Natural killer cell (primary cell): Measurements from ENCODE around the gene PKD2. TPM values are rescaled to one million over a fixed set of nuclear protein-coding genes. Genes with fewer than 3 reads are reported as not detected.

Source experiments
- ATAC-seq, 3 donors: fragments of 150-1000 bp in 2 of 3; fragments of 200-7000 bp in 1 of 3; cut with Tn5 transposase; 1 replicate in 1 of 3; 2 replicates in 2 of 3; pipeline ENCODE4 v1.10.0; 2021; ENCODE audit warnings: mild to moderate bottlenecking in 2 of 3, moderate library complexity in 2 of 3
- DNase-seq, 2 donors: peaks; one replicate each; pipeline versions ENCODE4 v3.0.0 to v3.0.0-alpha.2; 2013 to 2021; ENCODE audit warnings: mixed read lengths in 1 of 2
- H3K27ac ChIP-seq: one replicate; pipeline ENCODE4 v1.5.1; 2013; ENCODE audit warnings: mild to moderate bottlenecking, low read length
- H3K27me3 ChIP-seq: one replicate; pipeline ENCODE4 v1.6.1; 2013; ENCODE audit warnings: low read length; ENCODE audit not compliant: control insufficient read depth, insufficient read depth
- H3K36me3 ChIP-seq: one replicate; pipeline ENCODE4 v1.6.1; 2013; ENCODE audit warnings: low read length; ENCODE audit not compliant: control insufficient read depth, insufficient read depth
- H3K4me1 ChIP-seq: one replicate; pipeline ENCODE4 v1.6.1; 2013; ENCODE audit warnings: low read length; ENCODE audit not compliant: control insufficient read depth, insufficient read depth
- H3K4me3 ChIP-seq: one replicate; pipeline ENCODE4 v1.5.1; 2013; ENCODE audit warnings: low read length
- H3K9me3 ChIP-seq: one replicate; pipeline ENCODE4 v1.6.1; 2013; ENCODE audit warnings: low read length; ENCODE audit not compliant: control insufficient read depth, insufficient read depth
- H3K27ac Mint-ChIP-seq, 2 donors: one replicate each; pipeline ENCODE4 v1.8.0; 2022; ENCODE audit warnings: mild to moderate bottlenecking in 2 of 2, mixed read lengths in 2 of 2, moderate library complexity in 1 of 2
- H3K27me3 Mint-ChIP-seq, 2 donors: one replicate each; pipeline ENCODE4 v1.8.0; 2022; ENCODE audit warnings: low read depth in 2 of 2, mixed read lengths in 2 of 2
- H3K36me3 Mint-ChIP-seq: one replicate; pipeline ENCODE4 v1.8.0; 2022; ENCODE audit warnings: mixed read lengths
- H3K4me1 Mint-ChIP-seq, 2 donors: one replicate each; pipeline ENCODE4 v1.8.0; 2022; ENCODE audit warnings: mixed read lengths in 2 of 2
- H3K4me3 Mint-ChIP-seq: one replicate; pipeline ENCODE4 v1.8.0; 2022; ENCODE audit warnings: mild to moderate bottlenecking, moderate library complexity, mixed read lengths
- H3K9me3 Mint-ChIP-seq, 2 donors: one replicate each; pipeline ENCODE4 v1.8.0; 2022; ENCODE audit warnings: mixed read lengths in 2 of 2
- CTCF ChIP-seq: fragments of 200-600 bp; IDR thresholded peaks from one replicate; pipeline ENCODE4 v1.8.0; 2022; ENCODE audit warnings: antibody characterized with exemption
- WGBS: methylation state at CpG from one replicate; pipeline ENCODE4 v1.1.7; 2013; ENCODE audit warnings: missing lambda C conversion rate; ENCODE audit not compliant: insufficient coverage; 5-methylcytosine and 5-hydroxymethylcytosine counted together
- intact Hi-C: fragments of 100-400 bp; cut with micrococcal nuclease; formaldehyde crosslinking; loops from one replicate; pipeline ENCODE4 v1.14.2; 2022
- total RNA-seq, 4 donors: library from RNA; stranded (reverse); fragments of 120-200 nt in 1 of 4; gene quantifications; one replicate each; pipeline versions ENCODE4 v1.2.3 to v1.2.4, GENCODE V29; 2013 to 2022

Gene PKD2
- total RNA-seq, 3 donors from 2014 or later (not counting 1 experiment from before 2014, with no cell fraction given), result 6.7 to 9.7 (median 7.8) TPM

GRCh38 chr4:87971866-87972265, 35.6 kb upstream of the PKD2 start:
- Histone ChIP-seq H3K27ac (no peak overlapping the region), H3K4me1 (peaks cover 4% of the 10 kb centered on the region), H3K9me3 (no peaks in the 10 kb centered on the region), H3K27me3 (peaks cover 23% of the 10 kb centered on the region), H3K36me3 (no peaks in the 10 kb centered on the region), H3K4me3 (no peak overlapping the region)
- no peak for TF ChIP-seq CTCF
- no peak for DNase-seq
- intact Hi-C loops, result no loop called here
- ATAC-seq, result no peak
- peaks cover 30 to 53% of the 10 kb centered on the region in 2 donors for H3K27me3 Mint-ChIP-seq
- no CpG with 5 or more reads among the region's 1 CpG for WGBS
- no peak overlapping the region for H3K4me3 Mint-ChIP-seq
- no peak overlapping the region for H3K27ac Mint-ChIP-seq
- no peaks in the 10 kb centered on the region for H3K36me3 Mint-ChIP-seq
- peaks cover 5 to 6% of the 10 kb centered on the region in 2 donors for H3K4me1 Mint-ChIP-seq
- no peaks in the 10 kb centered on the region for H3K9me3 Mint-ChIP-seq

DNA sequence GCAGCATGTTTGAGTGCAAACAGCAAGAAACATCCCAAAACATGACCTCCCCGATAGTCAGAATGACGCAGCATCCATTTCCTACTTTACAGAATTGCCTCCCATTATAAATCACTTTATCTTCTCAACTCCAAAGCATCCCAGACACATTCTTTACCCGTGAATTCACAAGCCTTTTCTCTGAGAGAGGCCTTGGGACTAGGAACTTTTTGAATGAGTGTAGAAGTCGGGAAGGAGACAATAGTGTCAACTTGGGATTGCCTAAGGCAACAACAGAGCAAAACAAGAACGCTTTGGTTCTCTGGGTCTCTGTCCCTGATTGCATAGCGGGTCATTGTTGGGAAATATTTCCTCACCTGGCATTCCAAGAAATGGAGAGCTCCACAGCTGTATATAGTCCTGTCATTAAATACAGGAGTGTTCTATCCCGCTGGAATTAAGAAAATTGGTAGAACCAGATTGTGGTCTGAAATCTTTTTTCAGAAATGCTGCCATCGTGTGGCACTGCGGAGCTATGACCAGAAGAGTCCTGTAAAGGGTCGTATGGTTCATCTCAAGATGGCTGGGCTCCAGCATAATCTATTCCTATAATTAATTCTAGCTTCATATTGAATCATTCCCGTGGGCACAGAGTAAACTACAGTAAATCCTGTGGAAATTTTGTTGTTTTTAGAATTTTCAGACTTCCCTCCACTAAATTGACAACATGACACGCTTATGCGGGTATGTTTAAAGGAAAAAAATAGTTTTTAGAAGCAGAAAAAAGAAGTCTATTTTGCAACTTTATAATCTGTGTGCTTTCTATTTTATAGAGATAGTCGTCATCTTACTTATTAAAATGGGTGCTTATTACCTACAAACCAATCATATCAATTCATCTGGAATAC, 33.9 kb upstream of the PKD2 start:
- no peaks in the 10 kb centered on the region for H3K9me3 Mint-ChIP-seq

DNA sequence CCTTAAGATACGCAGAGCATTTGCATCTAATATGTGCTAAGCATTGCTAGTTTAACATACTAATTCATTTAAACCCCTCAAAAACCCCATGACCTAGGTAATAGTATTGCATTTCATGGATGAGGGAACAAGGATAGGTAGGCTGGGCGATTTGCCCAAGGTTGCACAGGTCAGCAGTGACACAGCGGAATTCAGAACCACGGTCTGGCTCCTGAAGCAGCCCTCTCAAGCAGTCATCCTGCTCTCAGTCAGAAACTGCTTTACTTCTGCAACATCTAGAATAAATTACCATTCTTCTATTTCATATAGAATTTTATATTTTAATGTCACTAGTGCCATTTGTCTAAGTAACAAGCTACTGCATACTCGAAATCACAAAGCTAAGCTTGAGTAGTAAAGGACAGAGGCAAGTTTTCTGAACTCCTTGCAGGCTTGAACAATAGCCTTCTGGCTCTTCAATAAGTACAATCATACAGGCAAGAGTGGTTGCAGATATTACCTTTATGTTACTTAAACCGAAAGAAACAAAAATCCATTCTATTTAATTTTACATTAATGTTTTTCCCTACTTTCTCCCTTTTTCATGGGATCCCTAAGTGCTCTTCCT, 32.5 kb upstream of the PKD2 start:
- H3K4me1 ChIP-seq, result peaks cover 4% of the 10 kb centered on the region
- ATAC-seq (no peak), DNase-seq (no peak)
- TF ChIP-seq CTCF, result no peak
- intact Hi-C loops, result no loop called here
- H3K4me1 Mint-ChIP-seq, result peaks cover 5 to 6% of the 10 kb centered on the region in 2 donors
- WGBS, result 32% methylated on average over 6 of the region's 6 CpGs
- H3K9me3 ChIP-seq, result no peaks in the 10 kb centered on the region
- H3K36me3 Mint-ChIP-seq, result no peaks in the 10 kb centered on the region
- no peaks in the 10 kb centered on the region for H3K36me3 ChIP-seq
- H3K4me3 Mint-ChIP-seq, result no peak overlapping the region
- no peak overlapping the region for H3K27ac ChIP-seq
- H3K27me3 ChIP-seq, result peaks cover 32% of the 10 kb centered on the region
- no peak overlapping the region for H3K27ac Mint-ChIP-seq
- H3K27me3 Mint-ChIP-seq, result peaks cover 34 to 46% of the 10 kb centered on the region in 2 donors
- H3K4me3 ChIP-seq, result no peak overlapping the region
- H3K9me3 Mint-ChIP-seq, result no peaks in the 10 kb centered on the region

More for the DNA sequence above, 33.9 kb upstream of the PKD2 start:
- Mint-ChIP-seq H3K4me3 (no peak overlapping the region), H3K4me1 (peaks cover 5 to 6% of the 10 kb centered on the region in 2 donors), H3K36me3 (no peaks in the 10 kb centered on the region), H3K27ac (no peak overlapping the region), H3K27me3 (peaks cover 35 to 53% of the 10 kb centered on the region in 2 donors)
- DNase-seq (peak in 1 of 2 donors; percentile 58), ATAC-seq (peak; percentile 68 to 90 (median 81))
- peak; percentile 81 for TF ChIP-seq CTCF
- Histone ChIP-seq H3K4me1 (peaks cover 4% of the 10 kb centered on the region), H3K27ac (no peak overlapping the region), H3K9me3 (no peaks in the 10 kb centered on the region), H3K4me3 (no peak overlapping the region), H3K36me3 (no peaks in the 10 kb centered on the region), H3K27me3 (peaks cover 29% of the 10 kb centered on the region)
- WGBS, result 26% methylated on average over 9 of the region's 14 CpGs
- intact Hi-C loops, result loop anchor here (1.0 kb wide), 1 partner anchor 120 kb away; no protein-coding TSS in a partner anchor
